ACHN (cell line): Measurements from ENCODE around the gene DBN1.

Source experiments
- DNase-seq: peaks from one replicate; pipeline ENCODE4 v3.0.0-alpha.2; 2015
- in situ Hi-C: cut with HindIII; loops from 2 replicates; pipeline ENCODE4 v1.10.0; 2017; ENCODE audit warnings: low sequenced_read_pairs, low pct_ligation_motif_present, low pct_unique_long_range_greater_than_20kb

Gene DBN1

GRCh38 chr5:177449140-177450061 lies 24.0 kb downstream of the DBN1 start:
- DNase-seq, result no peak

DNA sequence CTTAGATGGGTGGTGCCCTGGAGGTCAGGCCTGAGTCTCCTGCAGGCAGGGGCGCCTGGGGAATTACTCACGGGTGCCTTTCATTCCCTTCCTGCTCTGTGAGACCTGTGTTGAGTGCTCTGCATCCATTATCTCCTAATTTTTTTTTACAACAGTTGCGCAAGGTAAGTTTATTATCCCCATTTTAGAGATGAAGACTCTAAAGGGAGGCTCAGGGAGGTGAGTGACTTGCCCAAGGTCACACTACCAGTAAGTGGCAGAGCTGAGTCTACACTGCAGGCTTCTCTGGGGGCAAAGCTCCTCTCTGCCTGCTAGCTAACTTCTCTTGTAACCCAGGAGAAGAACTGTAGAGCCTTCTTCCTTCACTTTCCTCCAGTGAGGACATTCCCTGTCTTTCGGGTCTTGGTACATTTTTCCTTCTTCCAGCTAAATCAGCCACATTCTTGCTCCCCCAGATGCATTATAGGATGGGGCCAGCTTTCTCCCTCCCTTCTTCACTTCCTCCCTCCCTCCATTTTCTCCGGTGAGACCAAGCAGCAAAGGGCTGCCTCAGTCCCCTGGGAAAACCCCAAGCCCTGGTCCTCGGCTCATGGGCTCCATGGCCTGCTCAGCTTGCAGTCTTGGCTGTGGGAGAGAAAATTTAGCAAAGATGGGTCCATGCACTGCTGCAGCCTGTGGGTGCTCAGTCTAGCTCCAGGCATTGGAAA lies 25.0 kb downstream of the DBN1 start:
- in situ Hi-C loops, result no loop called here
- DNase-seq, result no peak

More at GRCh38 chr5:177449140-177450061, 24.0 kb downstream of the DBN1 start:
- in situ Hi-C loops, result no loop called here

GRCh38 chr5:177447611-177448243 lies 25.7 kb downstream of the DBN1 start:
- peak; percentile 95 for DNase-seq
- in situ Hi-C loops, result no loop called here

GRCh38 chr5:177447066-177447610 lies 26.3 kb downstream of the DBN1 start:
- in situ Hi-C loops, result no loop called here

GRCh38 chr5:177446200-177447065 lies 27.0 kb downstream of the DBN1 start, which contains the start of gene PRR7:
PRR7 (plus strand) TSS chr5:177446814; CDS start chr5:177455068, 8,254 bp downstream.
- in situ Hi-C loops, result no loop called here
- DNase-seq, result peak; percentile 61

More at GRCh38 chr5:177447066-177447610, 26.3 kb downstream of the DBN1 start:
- peak; percentile 63 for DNase-seq

DNA sequence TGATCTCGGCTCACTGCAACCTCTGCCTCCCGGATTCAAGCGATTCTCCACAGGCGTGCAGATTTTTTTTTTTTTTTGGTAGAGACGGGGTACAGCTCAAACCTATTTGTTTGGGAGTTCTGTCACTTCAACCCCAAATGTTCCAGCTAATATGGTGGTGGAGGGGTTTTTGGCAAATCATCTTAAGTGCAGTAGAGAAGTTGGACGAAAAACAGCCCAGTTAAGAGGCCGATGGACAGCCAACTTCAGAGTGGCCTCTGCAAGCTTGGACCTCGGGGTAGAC lies 27.6 kb downstream of the DBN1 start:
- DNase-seq, result no peak
- in situ Hi-C loops, result no loop called here

GRCh38 chr5:177445052-177445916 lies 28.1 kb downstream of the DBN1 start:
- in situ Hi-C loops, result no loop called here
- DNase-seq, result no peak

DNA sequence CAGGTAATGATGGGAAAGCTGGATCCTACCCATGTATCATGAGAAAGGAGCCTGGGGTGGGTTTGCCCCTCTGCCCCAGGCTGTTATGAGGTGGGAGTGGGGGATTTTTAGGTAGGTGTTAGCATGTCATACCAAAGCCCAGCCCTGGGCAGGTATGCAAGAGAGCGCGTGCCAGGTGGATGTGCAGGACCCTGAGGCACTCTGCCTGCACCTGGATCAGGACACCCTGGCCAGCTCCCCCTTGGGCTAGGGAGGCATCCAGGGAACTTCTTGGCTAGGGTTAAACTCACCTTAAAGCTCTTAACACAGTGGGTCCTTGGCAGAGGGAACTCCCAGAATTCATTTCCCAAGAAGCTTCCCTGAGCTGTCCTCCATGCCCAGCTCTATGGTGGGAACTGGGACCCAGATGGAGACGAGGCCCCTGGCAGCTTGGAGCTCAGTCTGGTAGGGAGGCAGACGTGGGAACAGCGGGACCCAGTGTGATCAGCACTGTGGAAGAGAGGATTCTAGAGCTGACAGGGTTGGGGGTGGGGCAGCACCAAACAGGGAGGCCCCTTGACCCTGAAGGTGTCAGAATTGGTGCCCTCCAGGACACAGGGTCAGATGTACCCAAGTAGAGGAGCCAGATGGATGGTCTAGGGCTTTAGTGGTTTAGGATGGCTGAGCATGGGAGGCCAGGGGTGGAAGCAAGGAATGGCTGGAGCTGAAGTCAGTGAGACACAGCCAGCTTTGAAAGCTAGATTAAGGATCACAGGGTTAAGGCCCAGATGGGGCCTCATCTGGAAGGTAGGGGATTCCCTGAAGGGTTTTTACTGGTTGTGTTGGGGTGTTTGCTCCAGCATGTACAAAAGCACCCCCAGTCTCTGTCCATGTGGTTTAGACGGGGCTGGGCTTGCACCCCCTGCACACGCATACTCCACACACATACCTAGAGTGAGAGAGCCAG lies 29.1 kb downstream of the DBN1 start:
- DNase-seq, result no peak
- in situ Hi-C loops, result no loop called here

DNA sequence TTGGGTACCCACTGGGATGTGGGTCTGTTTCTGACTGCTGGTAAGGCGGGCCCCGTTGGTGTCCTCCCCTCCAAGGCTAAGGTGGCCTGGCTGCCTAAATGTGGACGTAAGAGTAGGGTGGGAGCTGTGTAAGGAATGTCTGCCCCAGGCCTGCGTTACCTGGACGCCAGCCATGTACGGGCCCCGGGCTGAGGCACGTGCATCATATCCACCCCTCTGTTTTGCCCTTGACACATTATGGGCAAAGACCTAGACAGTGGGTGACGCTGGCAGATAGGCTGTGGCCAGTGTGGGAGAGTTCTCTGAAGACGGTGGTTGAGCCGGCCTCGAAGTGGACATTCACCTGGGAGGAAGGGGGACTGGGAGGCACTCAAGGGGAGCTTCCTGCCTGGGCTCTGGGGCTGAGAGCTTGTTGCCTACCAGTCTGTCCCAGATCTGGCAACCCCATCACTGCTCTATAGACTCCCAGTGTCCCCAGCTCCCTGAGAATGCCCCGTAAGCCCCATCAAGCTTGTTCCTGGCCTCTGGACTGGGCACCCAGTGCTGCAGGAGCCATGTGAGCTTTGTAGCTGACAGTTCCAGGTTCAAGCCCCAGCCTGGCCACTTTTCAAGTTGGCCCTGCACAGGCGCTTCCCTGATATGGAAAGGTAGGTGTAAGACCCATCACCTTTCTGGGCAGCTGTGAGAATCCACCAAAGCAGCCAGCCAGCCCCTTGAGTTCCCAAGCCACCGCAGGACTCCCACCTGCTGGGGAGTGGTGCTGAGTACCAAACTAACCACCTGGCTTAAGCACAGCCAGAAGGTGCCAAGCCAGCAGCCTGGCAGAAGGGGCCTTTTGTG lies 30.1 kb downstream of the DBN1 start:
- no peak for DNase-seq
- in situ Hi-C loops, result no loop called here

GRCh38 chr5:177442066-177442826 lies 31.2 kb downstream of the DBN1 start:
- in situ Hi-C loops, result no loop called here
- no peak for DNase-seq

DNA sequence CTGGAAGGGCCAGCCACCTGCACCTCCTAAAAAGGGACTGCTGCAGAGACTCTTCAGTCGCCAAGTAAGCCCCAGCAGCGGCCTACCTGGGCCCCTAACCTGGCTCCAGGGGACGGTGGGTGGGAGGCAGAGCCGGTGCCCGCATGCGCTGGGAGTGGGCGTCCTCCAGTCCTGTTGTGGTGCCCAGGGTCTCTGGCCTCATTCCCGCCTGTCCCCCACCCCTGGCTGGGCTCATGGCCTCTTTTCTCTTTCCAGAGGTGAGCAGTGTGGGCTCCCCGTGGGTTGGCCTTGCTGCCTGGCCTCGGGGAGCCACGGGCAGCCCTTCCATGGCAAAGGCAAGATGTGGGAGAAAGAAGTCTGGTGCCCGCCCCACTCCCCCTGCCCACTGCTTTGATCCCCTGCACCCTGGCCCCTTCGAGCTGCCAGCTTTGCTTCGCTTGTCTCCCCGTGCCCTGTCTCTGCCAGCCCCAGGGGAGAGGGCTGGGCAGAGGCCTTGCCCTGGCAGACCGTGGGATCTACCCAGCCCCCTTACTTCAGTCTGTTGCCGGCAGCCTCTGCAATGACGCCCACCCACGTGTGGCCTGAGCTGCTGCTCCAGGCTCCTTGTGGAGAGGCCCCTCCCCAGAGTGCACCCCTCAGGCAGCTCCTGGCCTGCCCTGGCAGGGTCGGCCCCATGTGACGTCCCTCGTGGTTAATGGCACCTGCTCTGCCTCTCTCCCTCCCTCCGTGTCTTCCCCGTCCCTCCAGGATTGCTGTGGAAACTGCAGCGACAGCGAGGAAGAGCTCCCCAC lies 32.2 kb downstream of the DBN1 start:
- DNase-seq, result no peak
- in situ Hi-C loops, result no loop called here

GRCh38 chr5:177440211-177440989 lies 33.0 kb downstream of the DBN1 start:
- in situ Hi-C loops, result no loop called here
- no peak for DNase-seq

- no peak for DNase-seq
- in situ Hi-C loops, result no loop called here
These were observed 33.8 kb downstream of the DBN1 start for GRCh38 chr5:177439518-177440053.
